HG03135 (cell line): ENCODE data around the gene GPC2.
A peak's percentile ranks its signal among the peaks of the same experiment; 100 is the strongest.

Source experiments
- ATAC-seq: cut with Tn5 transposase; IDR thresholded peaks from one replicate; pipeline ENCODE4 v1.9.1; 2021; ENCODE audit warnings: mild to moderate bottlenecking, moderate library complexity; ENCODE audit not compliant: unreplicated experiment

The GPC2 gene

DNA sequence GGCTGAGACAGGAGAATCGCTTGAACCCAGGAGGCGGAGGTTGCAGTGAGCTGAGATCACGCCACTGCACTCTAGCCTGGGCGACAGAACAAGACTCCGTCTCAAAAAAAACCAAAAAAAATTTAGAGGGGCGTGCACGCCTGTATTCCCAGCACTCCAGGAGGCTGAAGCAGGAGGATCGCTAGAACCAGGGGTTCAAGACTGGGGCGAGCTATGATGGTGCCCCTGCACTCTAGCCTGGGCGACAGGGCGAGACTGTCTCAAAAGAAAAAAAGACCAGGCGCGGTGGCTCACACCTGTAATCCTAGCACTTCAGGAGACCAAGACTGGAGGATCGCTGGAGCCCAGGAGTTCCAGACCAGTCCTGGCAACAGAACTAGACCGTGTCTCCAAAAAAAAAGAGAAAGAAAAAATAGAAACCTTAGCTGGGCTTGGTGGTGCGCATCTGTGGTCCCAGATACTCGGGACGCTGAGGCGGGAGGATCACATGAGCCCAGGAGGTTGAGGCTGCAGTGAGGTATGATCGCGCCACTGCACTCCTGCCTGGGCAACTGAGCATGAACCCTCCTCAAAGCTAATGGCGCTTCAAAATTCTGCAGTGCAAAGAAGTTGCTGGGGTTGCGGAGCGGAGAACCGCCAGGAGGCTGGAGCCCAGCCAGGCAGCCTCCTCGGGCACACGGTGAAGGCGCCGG is 50.8 kb downstream of the GPC2 start:
- peak; percentile 19 for ATAC-seq

DNA sequence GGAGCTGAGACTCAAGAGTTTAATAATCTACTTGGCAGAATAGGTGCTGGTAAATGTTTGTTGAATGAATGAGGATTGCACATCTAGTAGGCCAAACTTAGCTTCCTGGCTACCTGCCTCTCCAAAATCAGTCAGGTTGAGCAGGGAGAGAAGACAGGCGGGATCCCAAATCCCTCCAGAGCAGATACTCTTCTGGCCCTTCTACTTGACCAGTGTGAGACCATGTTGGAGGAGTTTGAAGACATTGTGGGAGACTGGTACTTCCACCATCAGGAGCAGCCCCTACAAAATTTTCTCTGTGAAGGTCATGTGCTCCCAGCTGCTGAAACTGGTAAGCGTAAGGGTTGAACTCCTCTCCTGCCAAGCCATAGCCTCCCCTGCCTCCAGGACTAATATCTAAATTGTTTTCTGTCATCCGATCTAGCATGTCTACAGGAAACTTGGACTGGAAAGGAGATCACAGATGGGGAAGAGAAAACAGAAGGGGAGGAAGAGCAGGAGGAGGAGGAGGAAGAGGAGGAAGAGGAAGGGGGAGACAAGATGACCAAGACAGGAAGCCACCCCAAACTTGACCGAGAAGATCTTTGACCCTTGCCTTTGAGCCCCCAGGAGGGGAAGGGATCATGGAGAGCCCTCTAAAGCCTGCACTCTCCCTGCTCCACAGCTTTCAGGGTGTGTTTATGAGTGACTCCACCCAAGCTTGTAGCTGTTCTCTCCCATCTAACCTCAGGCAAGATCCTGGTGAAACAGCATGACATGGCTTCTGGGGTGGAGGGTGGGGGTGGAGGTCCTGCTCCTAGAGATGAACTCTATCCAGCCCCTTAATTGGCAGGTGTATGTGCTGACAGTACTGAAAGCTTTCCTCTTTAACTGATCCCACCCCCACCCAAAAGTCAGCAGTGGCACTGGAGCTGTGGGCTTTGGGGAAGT is 52.6 kb downstream of the GPC2 start:
- ATAC-seq: no peak

DNA sequence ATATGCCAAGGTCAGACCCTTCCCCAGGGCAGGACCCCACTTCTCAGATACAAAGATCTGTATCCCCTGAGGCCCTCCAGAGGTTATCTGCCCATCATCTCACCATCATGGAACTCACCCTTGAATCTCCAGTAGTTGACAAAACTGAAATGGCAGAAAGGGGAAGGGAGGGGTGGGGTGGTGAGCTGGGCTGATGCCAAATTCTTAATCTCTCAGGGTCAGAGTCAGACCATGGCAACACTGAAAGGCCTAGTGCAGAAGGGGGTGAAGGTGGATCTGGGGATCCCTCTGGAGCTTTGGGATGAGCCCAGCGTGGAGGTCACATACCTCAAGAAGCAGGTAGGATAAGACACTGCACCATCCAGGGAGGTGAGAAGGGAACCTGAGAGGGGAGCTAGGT is 54.6 kb downstream of the GPC2 start:
- no peak for ATAC-seq

DNA sequence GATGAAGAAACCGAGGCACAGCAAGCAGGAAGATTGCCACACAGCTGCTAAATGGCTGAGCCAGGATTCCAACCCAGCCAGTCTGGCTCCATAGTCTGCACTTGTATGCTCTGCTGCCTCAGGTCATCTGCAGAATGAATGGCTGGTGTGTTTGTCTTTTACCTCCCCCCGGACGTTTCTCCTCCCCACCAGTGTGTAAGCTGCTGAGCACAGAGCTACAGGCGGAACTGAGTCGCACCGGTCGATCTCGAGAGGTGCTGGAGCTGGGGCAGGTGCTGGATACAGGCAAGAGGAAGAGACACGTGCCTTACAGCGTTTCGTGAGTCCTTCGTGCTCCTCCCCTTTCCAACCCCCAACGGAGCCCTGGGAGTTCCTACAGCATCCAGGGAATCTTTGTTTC is 55.1 kb downstream of the GPC2 start:
- no peak for ATAC-seq

DNA sequence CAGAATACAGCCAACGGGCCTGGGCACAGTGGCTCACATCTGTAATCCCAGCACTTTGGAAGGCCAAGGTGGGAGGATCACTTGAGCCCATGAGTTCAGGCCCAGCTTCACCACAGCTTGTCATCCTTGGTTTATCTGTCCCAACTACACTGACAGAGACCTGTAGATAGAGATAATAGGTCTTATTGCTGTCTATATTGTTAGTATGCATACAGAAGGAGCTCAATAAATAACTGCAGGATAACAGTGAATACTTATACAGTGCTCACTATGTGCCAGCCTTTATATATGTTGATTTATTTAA is 56.5 kb downstream of the GPC2 start:
- ATAC-seq: no peak

DNA sequence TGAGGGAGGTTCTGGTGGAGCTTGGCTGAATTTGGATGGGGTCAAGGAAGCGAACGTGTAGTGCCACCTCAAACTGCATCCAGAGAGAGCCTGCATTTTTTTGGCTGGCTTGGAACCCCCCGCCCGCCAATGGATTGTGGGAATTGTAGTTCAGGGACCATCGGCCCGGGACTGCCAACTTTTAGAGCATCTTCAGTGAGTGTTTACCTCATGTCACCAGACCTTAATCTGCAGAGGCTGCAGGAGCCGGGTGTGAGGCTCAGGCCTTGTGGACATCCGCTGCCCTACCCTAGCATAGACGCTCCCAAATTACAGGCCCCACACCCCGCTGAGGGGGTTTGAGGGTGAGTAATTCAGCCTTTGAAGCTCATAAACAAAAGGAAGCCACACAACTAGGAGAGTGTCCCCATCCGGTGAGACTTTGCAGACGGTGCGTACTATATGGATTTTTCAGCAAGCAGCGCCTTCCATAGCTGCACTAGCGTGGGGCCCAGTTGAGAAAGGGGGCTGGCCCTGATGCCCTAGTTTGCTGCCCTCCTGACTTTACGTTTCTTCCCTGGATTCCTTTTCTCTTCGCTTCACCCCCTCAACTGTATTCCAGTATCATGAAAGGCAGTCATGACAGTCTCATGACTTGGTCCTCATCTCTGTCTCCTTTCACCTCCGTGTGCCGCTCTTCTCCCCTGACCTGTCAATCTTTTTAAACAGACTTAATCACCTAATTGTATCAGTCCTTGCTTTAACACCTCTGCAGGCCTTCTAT is 57.0 kb downstream of the GPC2 start:
- ATAC-seq: peak; percentile 26
